ENCODE data around the gene FRMD1. TPM values are rescaled to one million over a fixed set of nuclear protein-coding genes. Genes with fewer than 3 reads are reported as not detected.

Gene FRMD1
- total RNA-seq, 1 donor from 2014 or later = not detected

- no peak for DNase-seq (ENCODE audit: low spot score)
- H3K9me3 ChIP-seq (ENCODE audit: low read depth) = no peaks in the 10 kb centered on the region
Measured at GRCh38 chr6:168118935-168119334, 39.9 kb upstream of the FRMD1 start.

GRCh38 chr6:168117942-168118341 lies 38.9 kb upstream of the FRMD1 start:
- no peak overlapping the region for H3K4me2 ChIP-seq
- no peaks in the 10 kb centered on the region for H3K36me3 ChIP-seq
- no peak overlapping the region for H3K27ac ChIP-seq
- H3K4me3 ChIP-seq = no peak overlapping the region
- Mint-ChIP-seq H3K4me1 (peaks cover 3% of the 10 kb centered on the region), H3K4me3 (no peak overlapping the region), H3K27me3 (ENCODE audit: insufficient read depth, low read depth) (peaks cover 3% of the 10 kb centered on the region), H3K9me3 (peaks cover 1% of the 10 kb centered on the region), H3K36me3 (no peaks in the 10 kb centered on the region), H3K27ac (no peak overlapping the region)
- DNase-seq (ENCODE audit: low spot score) = no peak
- H4K20me1 ChIP-seq (ENCODE audit: low read depth) = no peaks in the 10 kb centered on the region
- H3K9me3 ChIP-seq (ENCODE audit: low read depth) = no peaks in the 10 kb centered on the region
- no peaks in the 10 kb centered on the region for H3K4me1 ChIP-seq
- peak; percentile 63 for TF ChIP-seq CTCF (IDR thresholded peaks at IDR 0.05)
- no peak for TF ChIP-seq EZH2 (IDR thresholded peaks at IDR 0.05)
- H3K27me3 ChIP-seq = no peaks in the 10 kb centered on the region
- no peaks in the 10 kb centered on the region for H3K79me2 ChIP-seq (ENCODE audit: low read depth)
- H3K9ac ChIP-seq = no peak overlapping the region
- H2AFZ ChIP-seq (replicated peaks) = no peak overlapping the region
- no peaks in the 10 kb centered on the region for H3F3A ChIP-seq (ENCODE audit: low read depth)

More at GRCh38 chr6:168118935-168119334, 39.9 kb upstream of the FRMD1 start:
- no peak overlapping the region for H3K27ac Mint-ChIP-seq
- Histone ChIP-seq H3K4me3 (no peak overlapping the region), H3K36me3 (no peaks in the 10 kb centered on the region), H3K27me3 (no peaks in the 10 kb centered on the region), H3K4me2 (no peak overlapping the region), H2AFZ (replicated peaks) (no peak overlapping the region), H3K9ac (no peak overlapping the region), H3K79me2 (ENCODE audit: low read depth) (no peaks in the 10 kb centered on the region), H3F3A (ENCODE audit: low read depth) (no peaks in the 10 kb centered on the region), H3K4me1 (no peaks in the 10 kb centered on the region), H3K27ac (no peak overlapping the region), H4K20me1 (ENCODE audit: low read depth) (no peaks in the 10 kb centered on the region)
- no peak for TF ChIP-seq CTCF (IDR thresholded peaks at IDR 0.05)
- TF ChIP-seq EZH2 (IDR thresholded peaks at IDR 0.05) = no peak
- TF ChIP-seq EZH2phosphoT487 (IDR thresholded peaks at IDR 0.05) = no peak
- H3K27me3 Mint-ChIP-seq (ENCODE audit: insufficient read depth, low read depth) = peaks cover 4% of the 10 kb centered on the region
- no peak overlapping the region for H3K4me3 Mint-ChIP-seq
- peaks cover 4% of the 10 kb centered on the region for H3K9me3 Mint-ChIP-seq
- H3K4me1 Mint-ChIP-seq = peaks cover 3% of the 10 kb centered on the region
- H3K36me3 Mint-ChIP-seq = no peaks in the 10 kb centered on the region

GRCh38 chr6:168116975-168117899 lies 38.2 kb upstream of the FRMD1 start:
- H3K4me1 Mint-ChIP-seq = no peaks in the 10 kb centered on the region

More at GRCh38 chr6:168116975-168117899, 38.2 kb upstream of the FRMD1 start:
- H3K9me3 Mint-ChIP-seq = no peaks in the 10 kb centered on the region
- Histone ChIP-seq H2AFZ (replicated peaks) (no peak overlapping the region), H4K20me1 (ENCODE audit: low read depth) (no peaks in the 10 kb centered on the region), H3K4me2 (no peak overlapping the region), H3K27ac (no peak overlapping the region), H3K27me3 (no peaks in the 10 kb centered on the region), H3K4me3 (no peak overlapping the region), H3K9me3 (ENCODE audit: low read depth) (no peaks in the 10 kb centered on the region), H3K4me1 (no peaks in the 10 kb centered on the region), H3K79me2 (ENCODE audit: low read depth) (no peaks in the 10 kb centered on the region), H3K9ac (no peak overlapping the region), H3K36me3 (no peaks in the 10 kb centered on the region), H3F3A (ENCODE audit: low read depth) (no peaks in the 10 kb centered on the region)
- TF ChIP-seq EZH2phosphoT487 (IDR thresholded peaks at IDR 0.05) (no peak), EZH2 (IDR thresholded peaks at IDR 0.05) (no peak), CTCF (IDR thresholded peaks at IDR 0.05) (no peak)
- no peak overlapping the region for H3K4me3 Mint-ChIP-seq
- H3K27me3 Mint-ChIP-seq (ENCODE audit: insufficient read depth, low read depth) = peaks cover 2% of the 10 kb centered on the region
- H3K27ac Mint-ChIP-seq = no peak overlapping the region
- no peaks in the 10 kb centered on the region for H3K36me3 Mint-ChIP-seq
- no peak for DNase-seq (ENCODE audit: low spot score)

All from neural progenitor cell (in vitro differentiated cells).